Stomach (tissue), 9 donors: ENCODE results near the gene ODF2. TPM values are rescaled to one million over a fixed set of nuclear protein-coding genes. Genes with fewer than 3 reads are reported as not detected.
"Not testable (repeated sequence)": the region's sequence is repeated elsewhere in the genome, so short reads cannot be mapped to it uniquely, and the experiment has no call there.

Source experiments
- DNase-seq, 2 donors: peaks; one replicate each; pipeline versions ENCODE4 v3.0.0 to v3.0.0-alpha.2; 2013 to 2019
- H3K27ac ChIP-seq, 5 donors: fragments of 200-600 bp in 4 of 5; sonication (generic) in 4 of 5; one replicate each; pipeline ENCODE4 v1.5.1; 2013 to 2019; ENCODE audit warnings: mild to moderate bottlenecking in 1 of 5, moderate library complexity in 1 of 5
- H3K27me3 ChIP-seq, 3 donors: fragments of 200-600 bp; sonication (generic); one replicate each; pipeline ENCODE4 v1.5.1; 2017 to 2019; ENCODE audit warnings: mixed run types in 1 of 3
- H3K36me3 ChIP-seq, 4 donors: fragments of 200-600 bp; sonication (generic); 1 replicate in 3 of 4; 2 replicates in 1 of 4; pipeline ENCODE4 v1.5.1; 2016 to 2019
- H3K4me1 ChIP-seq, 4 donors: fragments of 200-600 bp; sonication (generic); one replicate each; pipeline ENCODE4 v1.5.1; 2016 to 2019
- H3K4me3 ChIP-seq, 4 donors: fragments of 200-600 bp; sonication (generic) in 3 of 4; one replicate each; pipeline ENCODE4 v1.5.1; 2016 to 2019; ENCODE audit warnings: mild to moderate bottlenecking in 1 of 4
- H3K9me3 ChIP-seq, 4 donors: fragments of 200-600 bp; sonication (generic); one replicate each; pipeline ENCODE4 v1.5.1; 2016 to 2019
- EP300 ChIP-seq: sonication (generic); formaldehyde crosslinking; IDR thresholded peaks from one replicate; pipeline ENCODE4 v1.6.1; 2017; ENCODE audit warnings: antibody characterized with exemption
- POLR2A ChIP-seq, 4 donors: fragments of 450-650 bp; IDR thresholded peaks; one replicate each; pipeline ENCODE4 v1.6.1; 2016; ENCODE audit warnings: antibody characterized with exemption in 4 of 4, control low read depth in 2 of 4, mild to moderate bottlenecking in 1 of 4, moderate library complexity in 1 of 4
- POLR2AphosphoS5 ChIP-seq, 3 donors: sonication (generic); formaldehyde crosslinking; IDR thresholded peaks; one replicate each; pipeline ENCODE4 v1.6.1; 2016; ENCODE audit warnings: antibody characterized with exemption in 3 of 3
- WGBS, 5 donors: extraction: QIAGEN DNeasy Blood & Tissue Kit in 3 of 5; methylation state at CpG; one replicate each; pipeline versions ENCODE4 v1.1.5 to v1.1.7; 2013 to 2018; 5-methylcytosine and 5-hydroxymethylcytosine counted together
- intact Hi-C: fragments of 100-400 bp; cut with DNase I; formaldehyde crosslinking; loops from one replicate; pipeline ENCODE4 v1.15.1; 2023; ENCODE audit warnings: low total_unique reads
- polyA plus RNA-seq, 3 donors: library from polyadenylated mRNA; stranded (reverse); fragments of 200-250 nt; gene quantifications; one replicate each; pipeline ENCODE4 v1.2.3, GENCODE V29; 2013
- total RNA-seq, 5 donors: library from RNA; depleted of rRNA; stranded (reverse); fragments of >200 nt; gene quantifications; one replicate each; pipeline versions ENCODE4 v1.1.0 to v1.2.3, GENCODE V29; 2014 to 2016
- TF ChIP-seq, protein P1 (sequence below), 7 experiments: fragments of 450-650 bp in 4 of 7; fragments of 200-600 bp in 3 of 7; sonication (generic) in 3 of 7; IDR thresholded peaks; one replicate each; pipeline ENCODE4 v1.5.1; 2016 to 2019; ENCODE audit warnings: antibody characterized with exemption in 7 of 7, control low read depth in 2 of 7, mild to moderate bottlenecking in 1 of 7
- donor health status: healthy with polysubstance abuse.
- donor health status: Bipolar disorder and iron deficiency.
- donor health status: healthy.

The ODF2 gene
- total and polyA plus RNA-seq, 8 donors = 7.2 to 42.4 (median 15.4) TPM

DNA sequence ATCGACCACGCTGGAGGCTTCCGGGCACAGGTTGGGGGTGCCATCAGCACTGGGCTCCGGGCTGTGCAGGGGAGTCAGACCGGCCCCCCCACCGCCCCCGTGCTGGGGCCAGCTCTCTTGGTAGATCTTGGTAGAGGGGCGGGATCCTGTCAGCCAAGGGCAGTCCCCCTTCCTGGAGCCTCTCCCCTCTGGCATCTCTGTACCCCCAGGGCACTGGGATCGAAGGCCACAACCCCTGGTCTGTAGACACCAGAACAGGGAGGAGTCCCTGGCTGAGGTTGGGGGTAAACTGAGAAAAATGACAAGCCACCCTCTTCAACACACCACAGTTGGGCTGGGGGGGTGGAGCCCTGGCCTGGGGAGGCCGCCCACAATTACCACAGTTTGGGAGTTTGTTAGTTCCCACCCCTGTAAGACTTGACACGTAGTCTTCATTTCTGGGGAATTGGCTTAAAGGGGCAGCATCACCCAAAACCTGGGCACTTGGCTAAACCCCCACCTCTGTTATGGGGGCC lies 34.3 kb upstream of the ODF2 start:
- H3K27ac ChIP-seq = peak overlapping the region in 4 of 5 donors; percentile 57 to 82 (median 75)

DNA sequence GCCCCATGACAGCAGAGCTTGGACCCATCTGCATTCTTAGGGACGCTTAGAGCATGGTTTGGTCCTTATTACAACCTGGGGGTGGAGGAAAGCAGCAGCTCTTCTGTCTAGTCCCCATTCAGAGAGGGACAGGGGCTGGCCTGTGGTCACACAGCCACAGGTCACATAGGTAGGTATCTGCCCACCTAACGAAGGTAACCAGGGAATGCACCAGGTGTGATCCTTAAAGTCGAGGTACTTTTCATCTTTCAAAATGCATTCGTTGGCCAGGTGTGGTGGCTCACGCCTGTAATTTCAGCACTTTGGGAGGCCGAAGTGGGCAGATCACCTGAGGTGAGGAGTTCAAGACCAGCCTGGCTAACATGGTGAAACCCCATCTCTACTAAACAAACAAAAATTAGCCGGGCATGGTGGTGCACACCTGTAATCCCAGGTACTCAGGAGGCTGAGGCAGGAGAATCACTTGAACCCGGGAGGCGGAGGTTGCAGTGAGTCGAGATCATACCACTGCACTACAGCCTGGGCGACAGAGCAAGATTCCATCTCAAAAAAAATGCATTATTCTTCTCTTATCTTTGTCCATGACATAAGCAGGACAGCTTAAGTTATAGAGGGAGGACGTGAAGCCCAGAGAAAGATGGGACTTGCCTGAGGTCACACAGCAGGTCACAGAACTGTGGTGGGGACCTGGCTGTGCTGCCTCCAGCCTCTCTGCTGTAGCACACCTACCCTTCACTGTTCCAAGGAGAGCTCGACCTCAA lies 33.6 kb upstream of the ODF2 start:
- H3K27me3 ChIP-seq = peaks cover 0 to 27% (median 7%) of the 10 kb centered on the region in 3 donors
- H3K4me1 ChIP-seq = peaks cover 13 to 32% (median 29%) of the 10 kb centered on the region in 4 donors
- H3K9me3 ChIP-seq, DNase-seq, intact Hi-C loops, H3K4me3 ChIP-seq: not testable (repeated sequence)
- H3K27ac ChIP-seq = peak overlapping the region in 2 of 5 donors; percentile 72 to 78
- 85 to 95% (median 90%) methylated on average over 12 to 13 of the region's 13 CpGs for WGBS, 5 donors
- H3K36me3 ChIP-seq = peaks cover 0 to 31% (median 0%) of the 10 kb centered on the region in 4 donors

More for the DNA sequence above, 34.3 kb upstream of the ODF2 start:
- H3K9me3 ChIP-seq = no peaks in the 10 kb centered on the region
- H3K4me3 ChIP-seq = peak overlapping the region; percentile 92 to 98 (median 95)
- DNase-seq = no peak
- H3K36me3 ChIP-seq = peaks cover 0 to 25% (median 0%) of the 10 kb centered on the region in 4 donors
- H3K27me3 ChIP-seq = peaks cover 0 to 33% (median 12%) of the 10 kb centered on the region in 3 donors
- intact Hi-C loops = no loop called here
- 38 to 52% (median 46%) methylated on average over 8 to 11 of the region's 11 CpGs for WGBS, 5 donors
- H3K4me1 ChIP-seq = peaks cover 13 to 32% (median 29%) of the 10 kb centered on the region in 4 donors
- TF ChIP-seq, protein P1, sequence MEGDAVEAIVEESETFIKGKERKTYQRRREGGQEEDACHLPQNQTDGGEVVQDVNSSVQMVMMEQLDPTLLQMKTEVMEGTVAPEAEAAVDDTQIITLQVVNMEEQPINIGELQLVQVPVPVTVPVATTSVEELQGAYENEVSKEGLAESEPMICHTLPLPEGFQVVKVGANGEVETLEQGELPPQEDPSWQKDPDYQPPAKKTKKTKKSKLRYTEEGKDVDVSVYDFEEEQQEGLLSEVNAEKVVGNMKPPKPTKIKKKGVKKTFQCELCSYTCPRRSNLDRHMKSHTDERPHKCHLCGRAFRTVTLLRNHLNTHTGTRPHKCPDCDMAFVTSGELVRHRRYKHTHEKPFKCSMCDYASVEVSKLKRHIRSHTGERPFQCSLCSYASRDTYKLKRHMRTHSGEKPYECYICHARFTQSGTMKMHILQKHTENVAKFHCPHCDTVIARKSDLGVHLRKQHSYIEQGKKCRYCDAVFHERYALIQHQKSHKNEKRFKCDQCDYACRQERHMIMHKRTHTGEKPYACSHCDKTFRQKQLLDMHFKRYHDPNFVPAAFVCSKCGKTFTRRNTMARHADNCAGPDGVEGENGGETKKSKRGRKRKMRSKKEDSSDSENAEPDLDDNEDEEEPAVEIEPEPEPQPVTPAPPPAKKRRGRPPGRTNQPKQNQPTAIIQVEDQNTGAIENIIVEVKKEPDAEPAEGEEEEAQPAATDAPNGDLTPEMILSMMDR (IDR thresholded peaks at IDR 0.05) = no peak
- TF ChIP-seq EP300 = no peak
- TF ChIP-seq POLR2AphosphoS5 (IDR thresholded peaks at IDR 0.05) = no peak
- TF ChIP-seq POLR2A (IDR thresholded peaks at IDR 0.05) = no peak

DNA sequence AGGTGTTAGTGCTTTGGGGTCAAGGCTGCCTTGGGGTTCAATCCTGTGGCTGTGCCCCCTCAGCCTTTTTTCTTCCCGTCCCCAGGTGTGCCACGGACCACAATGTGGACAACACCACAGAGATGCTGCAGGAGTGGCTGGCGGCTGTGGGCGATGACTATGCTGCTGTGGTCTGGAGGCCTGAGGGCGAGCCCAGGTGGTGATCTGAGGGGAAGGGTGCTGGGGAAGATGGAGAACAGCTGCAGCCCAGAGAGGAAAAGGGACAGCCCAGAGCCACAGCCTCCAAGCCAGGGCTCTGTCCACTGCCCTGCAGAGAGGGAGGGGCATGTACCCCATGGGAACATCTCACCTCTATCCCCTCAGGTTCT lies 33.0 kb upstream of the ODF2 start:
- DNase-seq = no peak
- no peaks in the 10 kb centered on the region for H3K9me3 ChIP-seq
- TF ChIP-seq, protein P1 (IDR thresholded peaks at IDR 0.05) = no peak
- TF ChIP-seq POLR2A (IDR thresholded peaks at IDR 0.05) = no peak
- no peak for TF ChIP-seq POLR2AphosphoS5 (IDR thresholded peaks at IDR 0.05)
- no peak for TF ChIP-seq EP300

DNA sequence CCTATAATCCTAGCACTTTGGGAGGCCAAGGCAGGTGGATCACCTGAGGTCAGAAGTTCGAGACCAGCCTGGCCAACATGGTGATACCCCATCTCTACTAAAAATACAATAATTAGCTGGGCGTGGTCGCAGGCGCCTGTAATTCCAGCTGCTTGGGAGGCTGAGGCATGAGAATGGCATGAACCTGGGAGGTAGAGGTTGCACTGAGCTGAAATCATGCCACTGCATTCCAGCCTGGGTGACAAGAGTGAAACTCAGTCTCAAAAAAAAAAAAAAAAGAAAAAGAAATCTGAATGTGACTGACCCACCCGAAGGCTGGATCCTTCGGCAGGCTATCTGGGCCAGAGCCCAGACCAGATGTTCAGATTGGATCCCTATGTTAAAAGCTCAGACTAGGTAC lies 32.5 kb upstream of the ODF2 start:
- H3K27me3 ChIP-seq = peaks cover 0 to 15% (median 7%) of the 10 kb centered on the region in 3 donors
- H3K4me1 ChIP-seq = peaks cover 13 to 32% (median 29%) of the 10 kb centered on the region in 4 donors
- DNase-seq, H3K9me3 ChIP-seq, H3K4me3 ChIP-seq, H3K27ac ChIP-seq, intact Hi-C loops: not testable (repeated sequence)
- 69 to 82% (median 73%) methylated on average over 6 of the region's 6 CpGs for WGBS, 5 donors
- H3K36me3 ChIP-seq = peaks cover 0 to 43% (median 0%) of the 10 kb centered on the region in 4 donors

More for the DNA sequence above, 33.0 kb upstream of the ODF2 start:
- H3K4me1 ChIP-seq = peaks cover 13 to 32% (median 29%) of the 10 kb centered on the region in 4 donors
- H3K36me3 ChIP-seq = peaks cover 0 to 37% (median 0%) of the 10 kb centered on the region in 4 donors
- 84 to 94% (median 86%) methylated on average over 5 of the region's 5 CpGs for WGBS, 5 donors
- H3K4me3 ChIP-seq = no peak overlapping the region
- peaks cover 0 to 21% (median 7%) of the 10 kb centered on the region in 3 donors for H3K27me3 ChIP-seq
- no peak overlapping the region for H3K27ac ChIP-seq
- intact Hi-C loops = no loop called here

DNA sequence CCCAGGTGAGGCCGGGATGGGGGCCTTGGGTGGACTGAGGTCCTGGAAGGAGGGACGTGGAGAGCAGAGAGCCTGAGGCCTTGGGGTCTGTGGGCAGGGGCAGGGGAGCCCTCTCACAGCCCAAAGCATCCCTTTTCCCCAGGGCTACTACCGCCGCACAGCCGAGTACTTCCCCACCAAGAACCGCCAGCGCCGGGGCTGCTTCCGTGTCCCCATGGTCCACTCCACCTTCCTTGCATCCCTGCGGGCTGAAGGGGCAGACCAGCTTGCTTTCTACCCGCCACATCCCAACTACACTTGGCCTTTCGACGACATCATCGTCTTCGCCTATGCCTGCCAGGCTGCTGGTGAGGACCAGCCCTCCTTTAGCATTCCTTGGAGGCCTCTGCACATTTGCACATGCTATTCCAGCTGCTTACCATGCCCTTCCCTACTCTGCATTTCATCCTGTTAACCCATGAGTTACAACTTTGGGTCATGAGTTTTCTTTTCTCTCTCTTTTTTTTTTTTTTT lies 31.5 kb upstream of the ODF2 start:
- H3K27ac ChIP-seq = no peak overlapping the region
- DNase-seq = no peak
- H3K36me3 ChIP-seq = peaks cover 0 to 53% (median 4%) of the 10 kb centered on the region in 4 donors
- H3K4me3 ChIP-seq = no peak overlapping the region
- intact Hi-C loops = no loop called here
- H3K27me3 ChIP-seq = peaks cover 0 to 7% (median under 1%) of the 10 kb centered on the region in 3 donors
- TF ChIP-seq POLR2A (IDR thresholded peaks at IDR 0.05) = no peak
- TF ChIP-seq, protein P1 (IDR thresholded peaks at IDR 0.05) = no peak
- TF ChIP-seq POLR2AphosphoS5 (IDR thresholded peaks at IDR 0.05) = no peak
- no peak for TF ChIP-seq EP300
- 94 to 97% (median 95%) methylated on average over 14 to 15 of the region's 15 CpGs for WGBS, 5 donors
- H3K9me3 ChIP-seq = no peaks in the 10 kb centered on the region
- H3K4me1 ChIP-seq = peaks cover 9 to 25% (median 22%) of the 10 kb centered on the region in 4 donors
